Lower lobe of right lung (tissue), 2 donors: ENCODE measurements around the gene SPDYE16. TPM values are rescaled to one million over a fixed set of nuclear protein-coding genes. Genes with fewer than 3 reads are reported as not detected.
A peak's percentile ranks its signal among the peaks of the same experiment; 100 is the strongest.
"Not testable (repeated sequence)": the region's sequence is repeated elsewhere in the genome, so short reads cannot be mapped to it uniquely, and the experiment has no call there.

ENCODE experiments used
- ATAC-seq, 2 donors: fragments of 200-7000 bp; cut with Tn5 transposase; one replicate each; pipeline ENCODE4 v1.9.1; 2020 to 2022; ENCODE audit warnings: mild to moderate bottlenecking in 2 of 2, moderate library complexity in 2 of 2
- DNase-seq: peaks from one replicate; pipeline ENCODE4 v3.0.0-alpha.2; 2020
- H3K27ac ChIP-seq: fragments of 200-600 bp; one replicate; pipeline ENCODE4 v1.8.0; 2022
- H3K27me3 ChIP-seq: fragments of 200-600 bp; one replicate; pipeline ENCODE4 v1.8.0; 2022; ENCODE audit warnings: low read depth
- H3K36me3 ChIP-seq: fragments of 200-600 bp; one replicate; pipeline ENCODE4 v1.8.0; 2022; ENCODE audit warnings: mild to moderate bottlenecking
- H3K4me1 ChIP-seq: fragments of 200-600 bp; one replicate; pipeline ENCODE4 v1.8.0; 2022
- H3K4me3 ChIP-seq: fragments of 200-600 bp; one replicate; pipeline ENCODE4 v1.8.0; 2022; ENCODE audit warnings: mild to moderate bottlenecking
- H3K9me3 ChIP-seq: fragments of 200-600 bp; one replicate; pipeline ENCODE4 v1.8.0; 2022
- CTCF ChIP-seq: fragments of 200-600 bp; IDR thresholded peaks from one replicate; pipeline ENCODE4 v1.8.0; 2022; ENCODE audit warnings: antibody characterized with exemption, mild to moderate bottlenecking
- intact Hi-C: fragments of 100-400 bp; cut with DNase I; formaldehyde crosslinking; loops from one replicate; pipeline ENCODE4 v1.11.0; 2022
- total RNA-seq: library from RNA; stranded (reverse); fragmentation: NEBNext Ultra II Directional; extraction: Animal tissue kit (Norgen Biotek cat#: 25700); gene quantifications from one replicate; pipeline ENCODE4 v1.2.1, GENCODE V29; 2021
- donor health status: DM: no; HTN: yes; CAD: no; lungs with severe emphysema.

Gene SPDYE16
- total RNA-seq, 1 donor from 2014 or later: 0.18 TPM

GRCh38 chr7:76509931-76510877, 32.9 kb downstream of the SPDYE16 start, which contains the start of gene UPK3B:
UPK3B (plus strand) TSS chr7:76510552; CDS start chr7:76510653, 101 bp downstream.
- H3K4me3 ChIP-seq: peak within 1 kb of the TSS; percentile 17
- peak; percentile 60 for DNase-seq
- H3K4me1 ChIP-seq: peaks cover 6% of the 10 kb centered on the region
- peak; percentile 45 to 63 for ATAC-seq
- TF ChIP-seq CTCF: no peak
- peaks cover 18% of the 10 kb centered on the region for H3K36me3 ChIP-seq
- H3K27ac ChIP-seq: no peak within 1 kb of the TSS
- H3K27me3 ChIP-seq: no peaks in the 10 kb centered on the region
- intact Hi-C loops: no loop called here
- no peaks in the 10 kb centered on the region for H3K9me3 ChIP-seq

- DNase-seq (no peak), ATAC-seq (peak; percentile 1 to 29)
- H3K27ac ChIP-seq: no peak overlapping the region
- H3K36me3 ChIP-seq: peaks cover 19% of the 10 kb centered on the region
- no peaks in the 10 kb centered on the region for H3K9me3 ChIP-seq
- intact Hi-C loops: no loop called here
- TF ChIP-seq CTCF: no peak
- H3K4me1 ChIP-seq: peaks cover 1% of the 10 kb centered on the region
- H3K27me3 ChIP-seq: no peaks in the 10 kb centered on the region
- no peak overlapping the region for H3K4me3 ChIP-seq
Observed at GRCh38 chr7:76507723-76508406, 35.2 kb downstream of the SPDYE16 start.

- peaks cover 19% of the 10 kb centered on the region for H3K36me3 ChIP-seq
- H3K4me1 ChIP-seq, DNase-seq, intact Hi-C loops, H3K27me3 ChIP-seq, H3K9me3 ChIP-seq, H3K4me3 ChIP-seq, ATAC-seq, H3K27ac ChIP-seq: not testable (repeated sequence)
Observed at GRCh38 chr7:76506643-76507042, 36.5 kb downstream of the SPDYE16 start.

- no peak for TF ChIP-seq CTCF
- Histone ChIP-seq H3K27ac (no peak overlapping the region), H3K27me3 (no peaks in the 10 kb centered on the region), H3K4me3 (no peak overlapping the region), H3K4me1 (no peaks in the 10 kb centered on the region), H3K36me3 (peaks cover 19% of the 10 kb centered on the region), H3K9me3 (no peaks in the 10 kb centered on the region)
- intact Hi-C loops: no loop called here
- ATAC-seq (no peak), DNase-seq (no peak)
Observed at GRCh38 chr7:76506081-76506440, 37.0 kb downstream of the SPDYE16 start.

- TF ChIP-seq CTCF: no peak
- Histone ChIP-seq H3K27me3 (no peaks in the 10 kb centered on the region), H3K9me3 (no peaks in the 10 kb centered on the region), H3K27ac (no peak overlapping the region), H3K36me3 (peaks cover 25% of the 10 kb centered on the region), H3K4me1 (no peaks in the 10 kb centered on the region), H3K4me3 (no peak overlapping the region)
- no peak for ATAC-seq
- intact Hi-C loops: no loop called here
- DNase-seq: no peak
Observed at GRCh38 chr7:76505168-76506080, 37.7 kb downstream of the SPDYE16 start.

GRCh38 chr7:76504351-76505167, 38.5 kb downstream of the SPDYE16 start:
- DNase-seq, H3K9me3 ChIP-seq, intact Hi-C loops, H3K4me3 ChIP-seq, H3K27ac ChIP-seq, ATAC-seq, H3K27me3 ChIP-seq, H3K4me1 ChIP-seq: not testable (repeated sequence)
- H3K36me3 ChIP-seq: peaks cover 25% of the 10 kb centered on the region

- ATAC-seq, H3K9me3 ChIP-seq, intact Hi-C loops, DNase-seq, H3K27ac ChIP-seq, H3K27me3 ChIP-seq, H3K4me1 ChIP-seq, H3K4me3 ChIP-seq: not testable (repeated sequence)
- peaks cover 25% of the 10 kb centered on the region for H3K36me3 ChIP-seq
Observed at GRCh38 chr7:76503244-76503643, 39.9 kb downstream of the SPDYE16 start.

- DNase-seq, ATAC-seq, H3K4me1 ChIP-seq, H3K9me3 ChIP-seq, H3K27me3 ChIP-seq, H3K4me3 ChIP-seq, intact Hi-C loops, H3K27ac ChIP-seq: not testable (repeated sequence)
- H3K36me3 ChIP-seq: peaks cover 25% of the 10 kb centered on the region
Observed at GRCh38 chr7:76502836-76503235, 40.3 kb downstream of the SPDYE16 start.
